Mesenchymal stem cell (in vitro differentiated cells and primary cell): Measurements from ENCODE around the gene SLC13A4.
"Not testable (repeated sequence)": the region's sequence is repeated elsewhere in the genome, so short reads cannot be mapped to it uniquely, and the experiment has no call there.

Experiments
- DNase-seq: peaks from one replicate; pipeline ENCODE4 v3.0.0-alpha.2; 2013
- H2AFZ ChIP-seq: one replicate; pipeline ENCODE4 v1.6.1; 2013; ENCODE audit warnings: low read depth, mild to moderate bottlenecking, control low read depth, inconsistent platforms, low read length, moderate library complexity
- H2AK5ac ChIP-seq: 2 replicates; pipeline ENCODE4 v1.6.1; 2013; ENCODE audit warnings: low read length, moderate library complexity, mild to moderate bottlenecking, inconsistent platforms; ENCODE audit not compliant: severe bottlenecking
- H2BK120ac ChIP-seq: one replicate; pipeline ENCODE4 v1.6.1; 2013; ENCODE audit warnings: low read depth, mild to moderate bottlenecking, inconsistent platforms, low read length, moderate library complexity
- H2BK12ac ChIP-seq, 2 experiments: one replicate each; pipeline ENCODE4 v1.6.1; 2013; ENCODE audit warnings: inconsistent platforms in 2 of 2, low read length in 2 of 2, mild to moderate bottlenecking in 2 of 2, moderate library complexity in 2 of 2, control low read depth in 1 of 2
- H2BK15ac ChIP-seq: one replicate; pipeline ENCODE4 v1.6.1; 2013; ENCODE audit warnings: mild to moderate bottlenecking, low read depth, inconsistent platforms; ENCODE audit not compliant: poor library complexity, severe bottlenecking
- H2BK5ac ChIP-seq: 2 replicates; pipeline ENCODE4 v1.6.1; 2013; ENCODE audit warnings: low read depth, mild to moderate bottlenecking, low read length, control low read depth, inconsistent platforms; ENCODE audit not compliant: poor library complexity, severe bottlenecking
- H3K14ac ChIP-seq, 2 experiments: one replicate each; pipeline ENCODE4 v1.6.1; 2013; ENCODE audit warnings: inconsistent platforms in 2 of 2, low read length in 2 of 2, control low read depth in 1 of 2, mild to moderate bottlenecking in 1 of 2, moderate library complexity in 1 of 2
- H3K18ac ChIP-seq, 2 experiments: one replicate each; pipeline ENCODE4 v1.6.1; 2013; ENCODE audit warnings: inconsistent platforms in 2 of 2, low read length in 2 of 2, control low read depth in 1 of 2, low read depth in 1 of 2, mild to moderate bottlenecking in 1 of 2
- H3K23ac ChIP-seq, 2 experiments: one replicate each; pipeline ENCODE4 v1.6.1; 2013; ENCODE audit warnings: inconsistent platforms in 2 of 2, low read length in 2 of 2, mild to moderate bottlenecking in 2 of 2, moderate library complexity in 2 of 2, control low read depth in 1 of 2
- H3K27ac ChIP-seq: 2 replicates; pipeline ENCODE4 v1.5.1; 2013; ENCODE audit warnings: mild to moderate bottlenecking, moderate library complexity, low read length, control low read depth, inconsistent platforms; ENCODE audit not compliant: poor library complexity, severe bottlenecking
- H3K27me3 ChIP-seq, 2 experiments: 2 replicates each; pipeline versions ENCODE4 v1.6.1 to v1.7.0; 2013; ENCODE audit warnings: low read length in 2 of 2, mild to moderate bottlenecking in 2 of 2, moderate library complexity in 2 of 2, control low read depth in 1 of 2, inconsistent platforms in 1 of 2; ENCODE audit not compliant: control insufficient read depth in 1 of 2, insufficient read depth in 1 of 2
- H3K36me3 ChIP-seq, 2 experiments: 2 replicates each; pipeline versions ENCODE4 v1.6.1 to v1.7.0; 2013; ENCODE audit warnings: low read length in 2 of 2, control low read depth in 1 of 2, inconsistent platforms in 1 of 2, low read depth in 1 of 2, mild to moderate bottlenecking in 1 of 2; ENCODE audit not compliant: insufficient read depth in 2 of 2, control insufficient read depth in 1 of 2
- H3K4ac ChIP-seq, 2 experiments: one replicate each; pipeline ENCODE4 v1.6.1; 2013; ENCODE audit warnings: inconsistent platforms in 2 of 2, low read length in 2 of 2, mild to moderate bottlenecking in 2 of 2, moderate library complexity in 2 of 2, control low read depth in 1 of 2, low read depth in 1 of 2
- H3K4me1 ChIP-seq: 2 replicates; pipeline ENCODE4 v1.6.1; 2013; ENCODE audit warnings: low read depth, low read length, control low read depth; ENCODE audit not compliant: control insufficient read depth, insufficient read depth
- H3K4me2 ChIP-seq: 2 replicates; pipeline ENCODE4 v1.6.1; 2013; ENCODE audit warnings: low read length, mild to moderate bottlenecking, inconsistent platforms; ENCODE audit not compliant: poor library complexity, severe bottlenecking
- H3K4me3 ChIP-seq, 2 experiments: 2 replicates each; pipeline versions ENCODE4 v1.5.1 to v1.7.0; 2013; ENCODE audit warnings: low read length in 2 of 2, mild to moderate bottlenecking in 2 of 2, control low read depth in 1 of 2, low read depth in 1 of 2; ENCODE audit not compliant: insufficient read depth in 1 of 2
- H3K79me1 ChIP-seq: replicated peaks from 2 replicates; pipeline ENCODE4 v1.6.1; 2013; ENCODE audit warnings: mild to moderate bottlenecking, control low read depth, low read length, inconsistent platforms; ENCODE audit not compliant: poor library complexity, severe bottlenecking
- H3K9ac ChIP-seq: 2 replicates; pipeline ENCODE4 v1.7.0; 2013; ENCODE audit warnings: mild to moderate bottlenecking, low read length, moderate library complexity
- H3K9me3 ChIP-seq: 2 replicates; pipeline ENCODE4 v1.7.0; 2013; ENCODE audit warnings: mild to moderate bottlenecking, low read length; ENCODE audit not compliant: control insufficient read depth
- H4K8ac ChIP-seq: one replicate; pipeline ENCODE4 v1.6.1; 2013; ENCODE audit warnings: inconsistent platforms, mild to moderate bottlenecking, low read length, moderate library complexity
- H4K91ac ChIP-seq: one replicate; pipeline ENCODE4 v1.6.1; 2013; ENCODE audit warnings: mild to moderate bottlenecking, low read length, inconsistent platforms
- WGBS: methylation state at CpG from one replicate; pipeline ENCODE4 v1.1.7; 2013; ENCODE audit warnings: mixed read lengths; 5-methylcytosine and 5-hydroxymethylcytosine counted together

SLC13A4 gene

DNA sequence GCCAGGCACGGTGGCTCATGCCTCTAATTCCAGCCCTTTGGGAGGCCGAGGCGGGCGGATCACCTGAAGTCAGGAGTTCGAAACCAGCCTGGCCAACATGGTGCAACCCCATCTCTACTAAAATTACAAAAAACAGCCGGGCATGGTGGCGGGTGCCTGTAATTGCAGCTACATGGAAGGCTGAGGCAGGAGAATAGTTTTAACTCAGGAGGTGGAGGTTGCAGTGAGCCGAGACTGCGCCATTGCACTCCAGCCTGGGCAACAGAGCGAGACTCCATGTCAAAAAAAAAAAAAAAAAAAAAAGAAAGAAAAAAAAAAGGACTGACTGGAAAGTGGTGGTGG lies 9.3 kb upstream of the SLC13A4 start:
- H2BK12ac ChIP-seq: not testable (repeated sequence)

DNA sequence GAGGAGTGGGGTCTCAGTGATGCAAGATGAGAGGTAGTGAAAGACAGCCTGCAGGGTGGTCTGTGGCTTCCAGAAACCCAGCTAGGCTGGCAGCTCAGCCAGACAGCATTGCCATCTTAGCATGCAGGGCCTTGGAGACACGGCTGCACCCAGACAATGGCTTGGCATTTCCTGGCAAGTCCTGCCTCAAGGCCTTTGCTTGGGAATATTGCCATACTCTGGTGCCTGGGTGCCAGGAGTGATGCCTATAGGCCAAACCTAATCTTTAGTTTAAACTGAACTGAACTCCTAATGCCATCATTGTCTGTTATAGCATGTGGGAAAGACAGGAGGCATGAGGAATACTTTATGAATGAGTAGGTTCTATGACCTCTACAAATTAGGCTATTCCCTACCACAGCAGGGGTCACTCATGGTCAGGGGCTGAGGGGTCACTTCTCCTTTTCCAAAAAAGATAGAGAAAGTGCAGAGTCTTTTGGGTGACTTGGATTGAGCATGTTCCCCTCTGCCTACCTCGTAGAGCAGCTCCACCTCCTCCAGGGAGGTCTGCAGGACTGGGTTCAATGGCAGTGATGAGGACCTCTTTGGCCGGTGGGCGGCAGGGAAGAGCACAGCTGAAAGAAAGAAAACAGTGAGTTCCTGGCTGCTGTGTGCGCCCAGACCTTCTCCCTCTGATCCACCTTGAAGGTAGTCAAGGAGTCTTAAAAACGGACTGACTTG lies 8.8 kb upstream of the SLC13A4 start:
- no peak overlapping the region for H3K4me3 ChIP-seq
- H4K8ac ChIP-seq: no peak overlapping the region
- H3K18ac ChIP-seq: no peak overlapping the region
- H3K14ac ChIP-seq: no peak overlapping the region
- H3K4ac ChIP-seq: no peak overlapping the region
- no peak overlapping the region for H3K27ac ChIP-seq
- H3K23ac ChIP-seq: no peak overlapping the region
- no peak overlapping the region for H2AFZ ChIP-seq
- peaks cover 0 to 87% of the 10 kb centered on the region in 2 experiments for H3K36me3 ChIP-seq
- 87% methylated on average over 6 of the region's 6 CpGs for WGBS
- H3K79me1 ChIP-seq: no peaks in the 10 kb centered on the region
- H3K9ac ChIP-seq: no peak overlapping the region
- no peak for DNase-seq
- H2BK12ac ChIP-seq: no peak overlapping the region
- no peak overlapping the region for H2AK5ac ChIP-seq
- H2BK120ac ChIP-seq: no peak overlapping the region
- no peak overlapping the region for H2BK5ac ChIP-seq
- peaks cover 0 to 8% of the 10 kb centered on the region in 2 experiments for H3K27me3 ChIP-seq
- no peak overlapping the region for H2BK15ac ChIP-seq
- H3K4me2 ChIP-seq: no peak overlapping the region
- no peaks in the 10 kb centered on the region for H3K9me3 ChIP-seq
- no peaks in the 10 kb centered on the region for H3K4me1 ChIP-seq
- H4K91ac ChIP-seq: no peak overlapping the region

More for the DNA sequence above, 9.3 kb upstream of the SLC13A4 start:
- DNase-seq, H4K91ac ChIP-seq, H3K4me1 ChIP-seq, H3K9ac ChIP-seq, H3K14ac ChIP-seq, H3K23ac ChIP-seq, H3K79me1 ChIP-seq, H2AK5ac ChIP-seq, H3K4ac ChIP-seq, H3K4me2 ChIP-seq, H4K8ac ChIP-seq, H2BK5ac ChIP-seq, H3K27ac ChIP-seq, H3K18ac ChIP-seq, H3K9me3 ChIP-seq, H2BK15ac ChIP-seq, H2BK120ac ChIP-seq, H3K4me3 ChIP-seq, H2AFZ ChIP-seq: not testable (repeated sequence)
- 91% methylated on average over 8 of the region's 10 CpGs for WGBS
- Histone ChIP-seq H3K36me3 (peaks cover 0 to 87% of the 10 kb centered on the region in 2 experiments), H3K27me3 (peaks cover 0 to 13% of the 10 kb centered on the region in 2 experiments)

DNA sequence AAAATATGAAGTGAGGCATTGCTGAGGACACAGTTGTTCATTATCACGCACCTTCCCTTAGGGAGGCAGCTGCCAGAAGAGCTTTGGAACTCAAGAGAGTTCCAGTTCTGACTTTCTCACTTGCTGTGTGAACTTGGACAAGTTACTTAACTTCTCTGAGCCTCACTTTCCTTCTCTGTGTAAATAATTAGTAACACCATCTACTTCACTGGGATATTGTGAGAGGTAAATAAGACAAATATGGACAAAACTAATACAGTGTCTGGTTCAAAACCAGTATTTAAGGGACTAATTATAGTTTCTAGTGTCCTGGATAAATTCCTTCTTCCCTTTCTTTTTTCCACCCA lies 6.3 kb upstream of the SLC13A4 start:
- H3K9ac ChIP-seq: no peak overlapping the region
- H2BK120ac ChIP-seq: no peak overlapping the region
- 100% methylated on average over 1 of the region's 1 CpG for WGBS
- no peak overlapping the region for H2AFZ ChIP-seq
- H2AK5ac ChIP-seq: no peak overlapping the region
- no peak overlapping the region for H2BK5ac ChIP-seq
- no peak overlapping the region for H3K4me3 ChIP-seq
- no peaks in the 10 kb centered on the region for H3K79me1 ChIP-seq
- H3K36me3 ChIP-seq: peaks cover 0 to 87% of the 10 kb centered on the region in 2 experiments
- no peak overlapping the region for H3K27ac ChIP-seq
- H3K18ac ChIP-seq: no peak overlapping the region
- H3K23ac ChIP-seq: no peak overlapping the region
- DNase-seq: no peak
- H4K91ac ChIP-seq: no peak overlapping the region
- H3K4ac ChIP-seq: no peak overlapping the region
- no peaks in the 10 kb centered on the region for H3K4me1 ChIP-seq
- H4K8ac ChIP-seq: no peak overlapping the region
- H3K27me3 ChIP-seq: peaks cover 0 to 7% of the 10 kb centered on the region in 2 experiments
- H2BK12ac ChIP-seq: no peak overlapping the region
- H3K9me3 ChIP-seq: no peaks in the 10 kb centered on the region
- no peak overlapping the region for H3K4me2 ChIP-seq
- no peak overlapping the region for H3K14ac ChIP-seq
- H2BK15ac ChIP-seq: no peak overlapping the region

DNA sequence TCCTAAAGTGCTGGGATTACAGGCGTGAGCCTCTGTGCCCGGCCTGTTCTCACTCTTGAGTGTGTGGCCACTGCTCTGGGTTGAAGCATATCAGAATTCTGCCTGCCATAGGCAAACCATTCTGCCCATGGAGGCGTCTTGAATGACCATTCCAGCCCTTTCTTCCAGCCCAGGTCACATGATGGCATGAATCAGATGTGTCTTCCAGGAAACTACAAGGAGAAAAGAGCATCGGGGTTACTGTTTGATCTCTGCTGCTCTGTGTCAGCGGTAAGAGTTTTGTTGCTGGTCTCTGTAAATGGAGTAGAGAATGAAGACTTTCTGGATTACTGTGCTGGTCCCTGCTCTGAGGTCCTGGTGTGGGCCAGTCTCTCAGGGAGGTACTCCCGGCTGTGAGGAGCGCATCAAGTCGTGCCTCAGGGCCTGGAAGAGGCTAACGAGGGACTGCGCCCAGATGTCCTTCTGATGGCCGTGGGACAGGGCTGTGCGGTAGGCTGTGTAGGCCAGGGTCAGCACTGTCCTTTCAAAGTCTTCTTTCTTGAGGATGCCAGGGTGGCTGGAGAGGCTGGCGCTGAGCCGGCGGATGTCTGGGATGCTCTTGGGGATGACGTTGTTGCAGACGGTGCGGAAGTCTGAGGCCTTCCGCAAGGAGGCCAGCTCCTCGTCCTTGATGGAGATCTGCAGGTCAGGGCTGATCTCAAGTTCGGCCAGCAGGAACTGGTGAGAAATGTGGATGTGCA lies 5.8 kb upstream of the SLC13A4 start:
- Histone ChIP-seq H2BK15ac (peak overlapping the region; percentile 26), H3K9me3 (no peaks in the 10 kb centered on the region), H3K4me2 (no peak overlapping the region), H3K4me3 (no peak overlapping the region), H4K91ac (no peak overlapping the region), H2BK120ac (no peak overlapping the region), H3K18ac (no peak overlapping the region), H3K14ac (no peak overlapping the region), H3K9ac (no peak overlapping the region), H3K4me1 (no peaks in the 10 kb centered on the region), H2AFZ (no peak overlapping the region), H3K36me3 (peaks cover 0 to 89% of the 10 kb centered on the region in 2 experiments), H2AK5ac (no peak overlapping the region), H3K27me3 (peaks cover 0 to 7% of the 10 kb centered on the region in 2 experiments), H3K23ac (no peak overlapping the region), H3K79me1 (no peaks in the 10 kb centered on the region), H2BK5ac (no peak overlapping the region), H4K8ac (no peak overlapping the region), H2BK12ac (no peak overlapping the region), H3K27ac (no peak overlapping the region), H3K4ac (no peak overlapping the region)
- WGBS: 90% methylated on average over 21 of the region's 21 CpGs
- no peak for DNase-seq
